ENCODE results near the gene BMP6. TPM values are rescaled to one million over a fixed set of nuclear protein-coding genes. Genes with fewer than 3 reads are reported as not detected.

The BMP6 gene
- total and polyA plus RNA-seq, 8 donors, result 2.3 to 18.7 (median 3.7) TPM

GRCh38 chr6:7866526-7866925 is 140.6 kb downstream of the BMP6 start:
- no peak overlapping the region for H3K4me3 ChIP-seq
- DNase-seq, result no peak
- no peaks in the 10 kb centered on the region for H3K36me3 ChIP-seq
- H3K27ac ChIP-seq, result no peak overlapping the region
- TF ChIP-seq, protein P1, sequence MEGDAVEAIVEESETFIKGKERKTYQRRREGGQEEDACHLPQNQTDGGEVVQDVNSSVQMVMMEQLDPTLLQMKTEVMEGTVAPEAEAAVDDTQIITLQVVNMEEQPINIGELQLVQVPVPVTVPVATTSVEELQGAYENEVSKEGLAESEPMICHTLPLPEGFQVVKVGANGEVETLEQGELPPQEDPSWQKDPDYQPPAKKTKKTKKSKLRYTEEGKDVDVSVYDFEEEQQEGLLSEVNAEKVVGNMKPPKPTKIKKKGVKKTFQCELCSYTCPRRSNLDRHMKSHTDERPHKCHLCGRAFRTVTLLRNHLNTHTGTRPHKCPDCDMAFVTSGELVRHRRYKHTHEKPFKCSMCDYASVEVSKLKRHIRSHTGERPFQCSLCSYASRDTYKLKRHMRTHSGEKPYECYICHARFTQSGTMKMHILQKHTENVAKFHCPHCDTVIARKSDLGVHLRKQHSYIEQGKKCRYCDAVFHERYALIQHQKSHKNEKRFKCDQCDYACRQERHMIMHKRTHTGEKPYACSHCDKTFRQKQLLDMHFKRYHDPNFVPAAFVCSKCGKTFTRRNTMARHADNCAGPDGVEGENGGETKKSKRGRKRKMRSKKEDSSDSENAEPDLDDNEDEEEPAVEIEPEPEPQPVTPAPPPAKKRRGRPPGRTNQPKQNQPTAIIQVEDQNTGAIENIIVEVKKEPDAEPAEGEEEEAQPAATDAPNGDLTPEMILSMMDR (IDR thresholded peaks at IDR 0.05), result no peak
- intact Hi-C loops (cut with DNase I), result no loop called here
- no peaks in the 10 kb centered on the region for H3K4me1 ChIP-seq
- no peaks in the 10 kb centered on the region for H3K9me3 ChIP-seq
- ATAC-seq, result no peak
- H3K27me3 ChIP-seq, result no peaks in the 10 kb centered on the region

DNA sequence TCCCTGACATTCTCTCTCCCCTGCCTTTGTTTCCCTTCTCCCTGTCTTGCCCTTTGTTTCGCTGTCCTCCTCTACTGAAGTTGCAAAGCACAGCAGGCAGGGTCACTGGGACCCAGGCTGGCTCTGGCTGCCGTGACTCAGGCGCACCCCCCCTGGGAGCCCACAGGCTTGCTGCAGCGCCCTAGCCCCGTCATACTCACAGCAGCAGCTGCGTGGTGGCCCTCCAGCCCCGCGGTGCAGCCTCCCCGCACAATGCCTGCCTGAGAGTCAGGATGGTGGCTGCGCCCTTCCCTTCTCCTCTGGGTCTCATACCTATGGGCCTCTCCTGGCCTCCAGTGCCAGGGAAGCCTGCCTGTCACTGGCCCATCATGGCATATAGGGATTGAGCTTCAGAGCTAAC is 143.0 kb downstream of the BMP6 start:
- Histone ChIP-seq H3K27ac (no peak overlapping the region), H3K27me3 (no peaks in the 10 kb centered on the region), H3K9me3 (peaks cover 0 to 10% of the 10 kb centered on the region in 2 donors), H3K4me3 (no peak overlapping the region), H3K4me1 (no peaks in the 10 kb centered on the region), H3K36me3 (no peaks in the 10 kb centered on the region)
- ATAC-seq, result no peak
- intact Hi-C loops (cut with DNase I), result no loop called here
- no peak for DNase-seq
- TF ChIP-seq, protein P1 (IDR thresholded peaks at IDR 0.05), result no peak

- no peak overlapping the region for H3K4me3 ChIP-seq
- TF ChIP-seq, protein P1 (IDR thresholded peaks at IDR 0.05), result no peak
- H3K9me3 ChIP-seq, result peaks cover 0 to 3% of the 10 kb centered on the region in 2 donors
- no peaks in the 10 kb centered on the region for H3K4me1 ChIP-seq
- intact Hi-C loops (cut with DNase I), result no loop called here
- DNase-seq (no peak), ATAC-seq (no peak)
- no peak overlapping the region for H3K27ac ChIP-seq
- peaks cover 0 to 41% of the 10 kb centered on the region in 2 donors for H3K36me3 ChIP-seq
- no peaks in the 10 kb centered on the region for H3K27me3 ChIP-seq
These were observed 152.6 kb downstream of the BMP6 start for GRCh38 chr6:7878401-7878964.

- H3K4me3 ChIP-seq, result no peak overlapping the region
- ATAC-seq (no peak), DNase-seq (no peak)
- intact Hi-C loops (cut with DNase I), result no loop called here
- no peaks in the 10 kb centered on the region for H3K4me1 ChIP-seq
- no peaks in the 10 kb centered on the region for H3K9me3 ChIP-seq
- no peaks in the 10 kb centered on the region for H3K27me3 ChIP-seq
- H3K27ac ChIP-seq, result no peak overlapping the region
- H3K36me3 ChIP-seq, result peaks cover 0 to 47% of the 10 kb centered on the region in 2 donors
- TF ChIP-seq, protein P1 (IDR thresholded peaks at IDR 0.05), result no peak
These were observed 153.1 kb downstream of the BMP6 start for GRCh38 chr6:7879043-7879442.

DNA sequence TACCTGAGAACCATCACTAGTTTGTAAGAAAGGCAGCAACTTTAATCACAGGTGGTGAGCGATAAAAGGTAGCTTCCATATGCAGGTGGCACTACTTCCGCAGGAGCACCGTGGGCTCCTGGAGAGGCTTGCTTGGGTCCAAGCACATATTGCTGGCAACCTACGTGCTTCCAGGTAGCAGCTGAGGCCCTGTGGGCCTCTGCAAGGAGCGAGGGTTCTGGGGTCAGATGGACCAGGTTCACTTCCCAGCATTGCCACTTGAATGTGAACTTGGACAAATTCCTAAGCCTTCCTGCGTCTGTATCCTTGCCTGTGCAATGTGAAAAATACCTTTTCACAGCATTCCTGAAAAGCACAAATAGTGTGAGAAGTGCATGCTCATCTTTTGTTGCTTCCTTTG is 153.7 kb downstream of the BMP6 start:
- TF ChIP-seq, protein P1 (IDR thresholded peaks at IDR 0.05), result no peak
- no peak for ATAC-seq
- no peaks in the 10 kb centered on the region for H3K4me1 ChIP-seq
- DNase-seq, result no peak
- intact Hi-C loops (cut with DNase I), result no loop called here
- H3K27me3 ChIP-seq, result no peaks in the 10 kb centered on the region
- H3K36me3 ChIP-seq, result peaks cover 0 to 52% of the 10 kb centered on the region in 2 donors
- no peak overlapping the region for H3K27ac ChIP-seq
- no peak overlapping the region for H3K4me3 ChIP-seq
- no peaks in the 10 kb centered on the region for H3K9me3 ChIP-seq

Data from left lung (tissue), 10 donors.